Measurements from ENCODE around the gene PRICKLE4.

- TF ChIP-seq EP300 (IDR thresholded peaks at IDR 0.05), result no peak
- TF ChIP-seq CTCF (IDR thresholded peaks at IDR 0.05), result no peak
- TF ChIP-seq POLR2A (IDR thresholded peaks at IDR 0.05), result no peak
These were observed 44.3 kb upstream of the PRICKLE4 start for GRCh38 chr6:41736186-41736733.
